Measurements from ENCODE around the gene FOXN4.

- TF ChIP-seq CTCF (IDR thresholded peaks at IDR 0.05) (no peak), POLR2A (IDR thresholded peaks at IDR 0.05) (no peak)
Measured at GRCh38 chr12:109310247-109311125, 1.4 kb upstream of the FOXN4 start.
